GM18520 (cell line): Measurements from ENCODE around the gene CRISPLD2.
"Not testable (repeated sequence)": the region's sequence is repeated elsewhere in the genome, so short reads cannot be mapped to it uniquely, and the experiment has no call there.

Source experiments
- ATAC-seq: cut with Tn5 transposase; IDR thresholded peaks from one replicate; pipeline ENCODE4 v1.9.1; 2021; ENCODE audit not compliant: unreplicated experiment

CRISPLD2 gene

DNA sequence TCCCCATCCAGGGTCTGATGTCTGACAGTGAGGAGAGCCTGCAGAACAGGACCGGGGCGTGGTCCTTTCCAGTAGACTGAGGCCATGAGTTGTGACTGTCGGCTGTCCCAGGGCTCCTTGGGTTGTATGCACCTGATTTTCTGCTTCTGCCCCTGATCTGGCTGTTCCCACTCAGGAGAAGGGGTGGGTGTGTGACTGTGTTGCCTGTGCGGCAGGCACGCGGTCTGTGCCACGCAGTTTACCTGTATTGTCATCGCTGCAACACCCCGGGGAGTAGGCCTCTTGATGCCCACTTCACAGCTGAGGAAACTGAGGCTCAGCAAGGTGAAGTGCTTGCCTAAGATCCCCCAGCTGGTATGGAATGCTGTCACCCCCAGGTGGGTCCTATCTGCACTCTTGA lies 1.4 kb downstream of the CRISPLD2 start:
- ATAC-seq: no peak

DNA sequence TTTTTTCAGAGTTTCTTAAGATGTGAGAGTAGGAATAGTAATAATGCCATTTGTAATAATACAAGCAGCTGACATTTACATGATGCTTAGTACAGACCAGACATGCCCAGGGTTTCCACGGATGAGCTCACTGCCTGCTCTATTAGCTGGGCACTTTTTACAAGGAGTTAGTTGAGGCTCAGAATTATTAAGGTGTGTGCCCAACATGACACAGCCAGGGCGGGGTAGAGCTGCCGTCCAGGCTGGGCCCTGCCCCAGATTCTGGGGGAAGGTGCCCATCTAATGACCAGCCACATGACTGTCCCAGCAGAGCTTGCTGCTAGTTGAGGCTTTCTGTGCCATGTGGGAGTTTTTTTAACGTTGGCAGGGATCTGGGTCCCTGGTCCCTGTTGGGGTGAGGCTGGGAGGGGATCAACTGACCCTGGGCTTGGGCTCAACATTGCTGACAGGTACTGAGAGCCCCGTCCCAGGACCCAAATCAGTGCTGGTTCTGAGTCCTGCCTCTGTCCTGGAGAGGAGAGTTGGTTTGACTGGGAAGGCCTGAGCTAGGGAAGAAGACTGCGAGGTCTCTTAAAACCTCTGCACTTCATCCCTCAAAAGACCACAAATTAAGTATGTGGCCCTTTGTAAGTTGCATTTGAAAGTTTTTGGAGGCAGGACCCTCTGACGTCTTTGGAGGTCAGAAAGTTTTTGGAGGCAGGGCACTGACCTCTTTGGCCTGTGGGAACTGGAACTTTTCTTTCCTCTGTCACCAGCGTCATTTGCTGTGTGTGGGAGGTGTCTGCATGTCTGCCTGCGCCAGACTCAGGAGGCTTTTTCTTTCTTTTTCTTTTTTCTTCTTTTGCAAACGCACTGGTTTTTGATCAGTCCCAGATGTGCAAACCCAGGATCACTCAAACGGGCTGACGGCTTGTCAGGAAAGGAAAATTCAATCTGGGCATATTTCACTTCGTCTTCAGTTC lies 2.2 kb downstream of the CRISPLD2 start:
- no peak for ATAC-seq

DNA sequence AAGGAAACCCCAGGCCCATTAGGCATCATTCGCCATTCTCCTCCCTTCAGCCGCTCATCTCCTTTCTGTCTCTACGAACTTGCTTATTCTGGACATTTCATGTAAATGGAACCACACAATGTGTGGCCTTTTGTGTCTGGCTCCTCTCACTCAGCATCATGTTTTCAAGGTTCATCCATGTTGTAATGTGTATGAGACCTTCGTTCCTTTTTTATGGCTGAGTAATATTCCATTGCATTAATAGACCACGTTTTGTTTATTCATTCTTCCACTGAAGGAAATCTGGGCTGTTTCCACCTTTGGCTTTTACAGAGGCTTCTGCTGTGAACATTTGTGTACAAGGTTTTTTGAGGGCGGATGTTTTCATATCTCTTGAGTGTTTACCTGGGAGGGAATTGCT lies 3.2 kb downstream of the CRISPLD2 start:
- ATAC-seq: no peak

DNA sequence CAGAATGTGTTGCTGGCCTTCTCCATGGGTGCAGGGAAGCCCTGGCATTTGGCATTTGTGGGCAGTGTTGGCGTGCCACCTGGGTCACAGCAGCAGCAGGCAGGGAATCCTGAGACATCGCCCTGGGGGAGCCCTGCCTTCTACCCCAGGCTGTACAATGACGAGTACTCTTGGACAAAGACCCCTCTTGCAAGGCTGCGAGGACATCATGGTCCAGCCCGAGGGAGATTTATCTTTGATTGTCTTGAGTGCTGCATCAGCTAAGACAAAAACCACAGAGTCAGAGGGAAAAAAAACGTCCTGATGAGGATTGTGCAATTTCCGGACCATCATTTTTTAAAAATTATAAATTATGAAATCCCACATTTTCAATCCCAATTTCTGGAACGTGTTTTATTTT lies 3.7 kb downstream of the CRISPLD2 start:
- no peak for ATAC-seq

DNA sequence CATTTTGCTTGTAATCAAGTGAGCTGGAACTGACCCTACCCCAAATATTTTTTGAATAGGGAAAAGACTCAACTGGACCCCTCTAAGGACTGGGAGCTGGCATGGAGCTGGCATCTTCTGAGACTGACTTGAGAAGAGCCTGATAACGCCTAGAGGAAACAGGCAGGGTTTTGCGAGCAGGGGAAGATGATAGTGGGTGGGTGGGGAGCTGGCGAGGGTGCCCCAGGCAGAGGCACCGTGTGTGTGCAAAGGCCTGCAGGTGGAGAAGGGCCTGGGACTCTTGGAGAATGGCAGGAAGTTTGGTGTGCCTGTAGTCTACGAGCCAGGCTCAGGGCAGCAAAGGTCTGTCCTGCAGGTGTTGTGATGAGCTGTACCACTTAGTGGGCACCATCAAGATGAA lies 4.1 kb downstream of the CRISPLD2 start:
- no peak for ATAC-seq

DNA sequence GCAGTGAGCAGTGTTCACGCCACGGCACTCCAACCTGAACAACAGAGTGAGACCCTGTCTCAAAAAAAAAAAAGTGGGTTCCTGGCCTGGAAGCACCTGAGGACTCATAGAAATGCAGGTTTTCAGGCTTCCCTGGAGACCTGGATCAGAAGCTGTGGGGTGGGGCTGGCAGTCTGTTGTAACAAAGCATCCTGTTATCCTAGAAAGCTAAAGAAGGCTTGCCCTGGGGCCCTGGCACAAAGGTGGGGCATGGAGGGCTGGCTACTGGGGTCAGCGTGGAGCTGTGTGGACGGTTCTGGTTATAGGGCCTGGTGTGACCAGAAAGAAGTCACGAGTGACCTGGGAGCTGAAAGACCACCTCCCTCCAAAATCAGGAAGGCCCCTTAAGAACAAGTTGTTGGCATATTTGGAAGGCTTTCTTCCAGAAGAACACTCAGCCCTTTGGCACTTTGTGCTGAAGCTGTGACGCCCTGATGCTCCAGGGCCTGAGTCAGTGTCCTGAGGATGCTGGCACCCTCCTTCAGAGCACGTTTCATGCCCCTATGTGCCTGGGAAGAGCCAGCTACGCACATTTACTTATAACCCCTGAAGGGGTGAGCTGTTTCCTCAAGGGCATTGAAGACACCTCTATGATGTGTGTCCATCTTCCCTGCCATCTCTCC lies 6.2 kb downstream of the CRISPLD2 start:
- ATAC-seq: no peak

DNA sequence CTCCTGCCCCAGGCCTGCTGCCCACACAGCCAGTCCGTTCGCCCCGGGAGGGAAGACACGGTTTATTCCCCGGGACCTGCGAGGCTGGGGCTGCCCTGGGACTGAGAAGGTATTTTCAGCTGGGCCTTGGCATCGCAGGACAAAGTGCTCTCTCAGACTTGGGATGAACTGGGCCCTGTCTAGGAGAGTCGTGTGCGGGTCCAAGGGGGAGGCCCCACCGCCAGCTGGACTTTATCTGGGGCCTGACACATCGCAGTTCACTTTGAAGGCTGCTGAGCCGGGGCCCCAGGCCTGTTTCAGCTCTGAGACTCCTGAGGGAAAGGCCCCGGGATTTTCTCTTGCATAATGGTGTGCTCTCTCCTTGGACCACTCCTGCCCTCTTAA lies 6.8 kb downstream of the CRISPLD2 start:
- no peak for ATAC-seq

DNA sequence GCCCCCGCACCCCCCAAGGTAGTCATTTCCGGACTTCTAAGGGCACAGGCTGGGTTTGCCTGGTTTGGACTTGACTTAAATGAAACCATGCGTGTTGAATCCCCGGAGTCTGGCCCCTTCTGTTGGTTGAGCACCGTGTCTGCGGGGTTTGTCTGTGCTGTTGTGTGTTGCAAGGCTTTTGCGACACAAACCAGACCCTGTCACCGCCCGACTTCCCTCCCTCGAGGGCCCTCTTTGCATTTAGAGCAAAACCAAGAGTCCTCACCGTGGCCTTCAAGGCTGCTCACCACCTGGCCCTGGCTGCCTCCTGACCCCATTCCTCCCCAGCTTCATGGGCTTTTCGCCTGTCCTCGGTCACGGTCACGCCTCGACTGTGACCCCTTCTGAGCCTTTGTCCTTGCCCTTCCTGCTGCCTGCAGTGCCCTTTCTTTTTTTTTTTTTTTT lies 7.4 kb downstream of the CRISPLD2 start:
- no peak for ATAC-seq

DNA sequence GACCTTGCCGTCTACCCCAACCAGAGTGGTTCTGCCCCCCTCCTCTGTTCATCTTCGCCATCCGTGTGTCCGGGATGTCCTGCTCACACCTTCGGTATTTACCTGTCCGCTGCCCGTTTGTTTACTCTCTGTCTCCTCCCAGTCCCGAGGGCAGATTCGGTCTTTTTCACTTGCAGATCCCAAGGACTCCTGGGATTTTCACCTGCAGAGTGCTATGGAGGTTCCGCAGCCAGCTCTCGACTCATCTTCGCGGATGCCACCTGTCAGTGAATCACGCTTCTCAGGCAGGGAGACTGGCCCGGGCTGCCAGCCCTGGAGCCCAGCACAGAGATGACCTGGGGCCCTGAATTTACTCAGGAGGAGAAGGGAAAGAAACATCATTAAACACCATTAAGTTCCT lies 8.1 kb downstream of the CRISPLD2 start:
- no peak for ATAC-seq

DNA sequence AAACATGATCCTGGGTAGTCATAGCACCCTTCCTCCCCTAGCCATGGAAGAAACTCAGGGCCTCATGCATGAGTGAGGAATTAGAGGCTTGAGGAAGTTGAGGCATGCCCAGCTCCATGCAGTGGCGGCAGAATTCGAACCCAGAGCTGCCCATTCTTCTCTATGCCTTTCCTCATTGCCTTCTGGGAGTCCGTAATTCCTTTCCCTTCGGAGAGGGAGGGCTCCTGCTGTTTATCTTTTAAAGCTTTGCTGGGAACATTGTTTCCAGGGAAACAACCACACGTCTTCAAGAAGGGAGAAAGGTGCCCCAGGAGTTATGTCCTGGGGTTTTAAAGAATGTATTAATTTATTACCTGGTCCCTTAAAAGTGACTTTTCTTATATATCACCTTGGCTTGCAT lies 8.5 kb downstream of the CRISPLD2 start:
- ATAC-seq: no peak

DNA sequence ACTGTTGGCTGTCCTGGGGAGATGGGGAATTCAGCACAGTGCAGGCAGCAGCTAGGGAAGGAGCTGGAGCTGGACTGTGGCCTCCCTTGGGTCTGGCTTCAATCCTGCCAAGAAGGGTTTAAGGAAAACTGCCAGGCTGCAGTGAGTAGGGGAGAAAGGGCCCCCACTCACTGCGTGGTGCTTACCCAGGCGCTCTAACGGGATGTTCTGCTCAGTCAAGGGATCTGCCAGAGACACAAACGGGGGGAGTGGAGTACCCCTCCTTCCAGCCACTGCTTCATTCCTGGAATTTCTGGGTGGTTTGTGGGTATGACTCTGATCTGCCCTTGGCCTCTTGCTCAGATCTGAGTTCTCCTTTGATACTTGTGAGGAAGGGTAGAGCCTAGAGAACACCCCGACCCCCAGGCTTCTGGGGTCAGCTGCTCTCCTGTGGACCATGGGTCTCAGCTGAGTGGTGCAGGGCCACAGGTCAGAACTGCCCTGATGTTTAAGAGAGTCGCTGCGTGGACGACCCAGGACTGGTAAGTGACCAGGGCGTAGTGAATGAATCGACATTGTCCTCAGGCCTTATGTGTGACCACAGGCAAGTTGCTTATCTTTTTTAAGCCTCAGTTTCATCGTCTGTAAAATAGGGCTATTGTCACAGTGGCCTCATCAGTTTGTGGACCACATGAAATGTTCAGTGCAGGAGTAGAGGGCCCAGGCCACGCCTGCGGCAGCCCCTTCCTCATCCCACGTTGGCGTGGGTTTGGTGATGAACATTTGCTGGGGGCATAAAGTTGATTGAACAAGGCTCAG lies 9.6 kb downstream of the CRISPLD2 start:
- ATAC-seq: no peak

DNA sequence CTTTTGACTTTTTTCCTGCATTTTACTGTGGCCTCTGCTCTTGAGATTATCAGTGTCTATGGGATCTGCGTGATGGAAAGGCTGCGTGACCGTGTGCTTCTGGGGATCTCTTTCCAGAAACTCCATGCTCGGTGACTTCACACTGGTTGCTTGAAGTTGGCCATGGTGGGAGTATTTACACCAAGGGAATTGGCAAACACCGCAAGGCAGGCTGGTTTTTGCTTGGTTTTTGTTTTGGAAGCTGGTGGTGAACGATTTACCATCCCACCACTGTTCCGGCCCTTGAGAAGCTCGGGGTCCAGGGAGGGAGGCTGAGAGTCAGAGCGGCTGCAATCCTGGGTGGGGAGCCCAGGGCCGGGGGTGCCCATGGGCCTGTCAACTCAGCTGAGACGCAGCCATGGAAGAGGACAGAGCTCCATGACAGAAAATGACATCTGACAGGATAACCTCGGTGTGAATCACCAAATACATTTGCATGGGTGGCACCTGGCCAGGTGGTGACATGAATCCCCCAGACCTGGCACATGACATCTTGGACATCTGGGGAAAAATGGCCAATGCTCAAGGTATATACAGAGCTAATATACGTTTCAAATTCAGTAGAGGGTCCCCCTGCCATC lies 11.1 kb downstream of the CRISPLD2 start:
- ATAC-seq: no peak

DNA sequence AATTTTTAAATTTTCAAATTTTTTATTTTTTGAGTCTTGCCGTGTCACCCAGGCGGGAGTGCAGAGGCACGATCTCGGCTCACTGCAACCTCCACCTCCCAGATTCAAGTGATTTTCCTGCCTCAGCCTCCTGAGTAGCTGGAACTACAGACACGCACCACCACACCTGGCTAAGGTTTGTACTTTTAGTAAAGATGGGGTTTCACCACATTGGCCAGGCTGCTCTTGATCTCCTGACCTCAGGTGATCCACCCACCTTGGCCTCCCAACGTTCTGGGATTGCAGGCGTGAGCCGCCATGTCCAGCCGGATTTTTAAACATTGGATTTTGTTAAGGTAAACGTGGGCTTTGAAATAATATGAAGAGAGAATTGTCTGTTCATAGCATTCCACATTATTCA lies 11.9 kb downstream of the CRISPLD2 start:
- ATAC-seq: not testable (repeated sequence)

DNA sequence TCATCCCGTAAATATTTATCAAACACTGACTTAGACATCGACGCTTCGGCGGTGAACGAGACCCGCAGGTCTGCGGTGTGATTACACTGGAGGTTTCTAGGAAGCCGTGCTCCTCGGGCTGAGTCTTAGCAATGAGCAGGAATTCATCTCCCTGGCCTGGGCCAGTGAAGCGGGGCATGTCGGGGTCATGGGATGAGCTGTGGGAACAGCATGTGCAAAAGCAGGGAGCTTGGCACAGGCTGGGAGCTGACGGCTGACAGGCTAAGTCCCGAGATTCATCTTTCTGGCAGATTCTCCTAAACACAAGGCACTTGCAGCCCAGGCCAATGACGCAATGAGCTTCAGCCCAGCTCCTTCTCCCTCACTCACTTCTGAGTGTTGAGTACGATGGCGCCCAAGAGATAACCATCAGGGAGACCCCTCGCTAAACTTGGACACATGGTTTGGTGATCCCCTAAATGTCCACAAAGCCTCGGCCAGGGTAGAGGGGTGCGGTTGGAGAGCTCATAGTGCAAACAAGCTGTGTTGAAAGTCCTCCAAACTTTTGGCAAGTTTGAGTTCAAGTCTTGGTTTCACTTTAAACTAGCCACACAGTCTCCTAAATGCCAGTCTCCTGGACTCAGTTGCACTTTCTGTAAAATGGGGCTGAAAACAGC lies 12.8 kb downstream of the CRISPLD2 start:
- ATAC-seq: no peak

DNA sequence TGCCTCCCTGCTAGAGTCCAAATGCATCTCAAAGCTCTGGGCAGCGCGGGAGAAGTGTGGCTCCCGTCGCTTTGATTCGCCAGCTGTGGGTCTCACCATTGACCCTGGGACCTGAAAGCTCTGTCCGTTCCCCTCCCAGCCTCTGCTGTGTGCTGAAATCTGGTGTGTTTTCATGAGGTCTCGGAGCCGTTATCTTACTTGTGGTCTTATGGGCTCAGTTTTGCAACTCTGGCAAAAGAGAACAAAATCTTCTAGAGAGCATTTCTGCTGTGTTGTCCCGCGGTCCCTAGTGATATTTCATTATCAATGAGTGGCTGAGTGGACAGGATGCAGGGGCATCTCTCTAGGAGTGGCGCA lies 13.3 kb downstream of the CRISPLD2 start:
- ATAC-seq: no peak

DNA sequence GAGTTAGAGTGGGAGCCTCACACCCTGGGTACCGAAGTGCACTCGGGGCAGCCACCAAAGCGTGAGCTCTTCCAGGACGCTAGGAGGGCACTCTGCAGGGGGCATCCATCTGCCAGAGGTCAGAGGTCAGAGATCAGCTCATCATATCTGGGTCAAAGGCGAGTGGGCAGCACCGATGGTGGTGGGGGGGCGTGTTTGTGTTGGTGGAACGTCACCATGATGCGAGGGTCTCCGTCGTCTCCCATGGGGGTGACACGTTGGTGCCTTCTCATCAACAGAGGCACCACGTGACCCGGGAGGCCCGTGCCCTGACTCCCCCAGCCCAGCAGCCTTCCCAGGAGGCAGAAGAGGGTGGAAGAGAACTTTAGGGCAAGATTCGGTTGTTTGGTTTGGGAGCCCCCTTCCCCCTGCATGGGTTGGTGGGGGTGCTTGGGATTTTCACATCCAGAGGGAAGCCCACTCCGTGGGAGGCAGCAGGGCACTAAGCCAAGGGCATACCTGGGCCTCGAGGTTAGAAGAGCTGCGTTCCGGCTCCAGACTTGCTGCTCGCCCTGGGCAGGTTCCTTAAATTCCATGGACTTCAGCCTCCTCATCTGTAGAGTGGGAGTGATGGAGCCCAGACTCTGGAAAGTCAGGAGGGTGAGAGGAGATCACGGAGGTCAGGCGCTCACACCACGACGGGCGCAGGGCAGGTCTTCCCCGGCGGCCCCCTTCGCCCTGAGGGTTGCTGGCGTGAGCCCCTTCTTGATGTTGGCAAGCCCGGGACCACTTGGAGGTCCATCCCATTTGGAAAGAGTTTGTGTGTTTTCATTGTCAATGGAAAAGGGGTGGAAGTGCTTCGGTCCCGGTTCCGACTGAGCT lies 14.0 kb downstream of the CRISPLD2 start:
- no peak for ATAC-seq

DNA sequence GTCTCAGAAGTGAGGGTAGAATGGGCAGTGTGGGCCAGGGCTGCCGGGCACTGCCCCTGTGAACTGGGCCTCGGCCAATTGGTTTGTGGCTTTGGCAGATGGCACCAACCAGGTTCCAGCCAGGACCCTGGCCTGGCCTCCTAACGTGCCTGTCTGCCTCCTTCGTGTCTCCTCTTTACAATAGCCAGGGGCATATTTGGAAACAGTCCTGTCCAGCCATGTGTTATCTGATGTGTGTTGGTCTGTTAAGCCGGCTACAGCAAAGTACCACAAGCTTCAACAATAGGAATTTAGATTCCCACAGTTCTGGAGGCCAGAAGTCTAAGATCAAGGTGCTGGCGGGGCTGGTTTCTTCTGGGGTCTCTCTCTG lies 14.6 kb downstream of the CRISPLD2 start:
- no peak for ATAC-seq

DNA sequence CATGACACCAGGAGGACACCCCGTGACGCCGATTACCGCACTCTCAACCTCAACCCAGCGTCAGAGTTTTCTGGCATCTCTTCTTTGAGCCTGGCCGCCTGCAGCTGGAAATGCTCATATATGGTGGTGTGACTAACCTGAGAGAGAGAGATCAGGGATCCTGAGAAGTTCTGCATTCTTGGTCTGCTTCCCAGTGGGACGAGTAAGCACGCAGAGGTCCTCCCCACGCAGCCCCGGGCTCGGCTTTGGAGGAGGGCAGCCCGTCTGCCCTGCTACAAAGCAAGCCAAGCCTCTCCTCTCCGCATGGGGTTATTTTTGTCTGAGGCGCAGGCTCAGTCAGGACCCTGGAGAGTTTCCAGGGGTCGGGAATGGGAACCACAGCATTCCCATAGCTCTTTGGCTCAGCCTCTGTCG lies 16.5 kb downstream of the CRISPLD2 start:
- no peak for ATAC-seq

DNA sequence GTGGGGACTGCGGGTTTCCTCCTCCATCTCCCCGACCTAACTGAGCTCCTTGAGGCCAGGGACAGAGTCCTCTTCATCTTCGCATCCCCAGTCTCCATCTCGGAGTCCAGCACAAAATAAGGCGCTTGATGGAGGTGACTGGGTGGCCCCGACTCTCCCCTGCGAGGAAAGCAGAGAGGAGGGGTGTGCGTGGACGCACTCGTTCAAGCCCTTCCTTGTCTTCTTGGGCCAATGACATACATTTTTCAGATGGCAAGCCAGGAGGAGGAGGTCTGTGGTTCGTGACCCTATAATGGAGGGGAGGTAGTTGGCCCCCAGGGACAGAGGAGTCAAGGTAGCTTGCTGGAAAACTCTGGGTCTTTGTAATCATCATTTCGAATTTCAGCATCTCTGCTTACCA lies 17.2 kb downstream of the CRISPLD2 start:
- ATAC-seq: no peak
